HL-60/S4 (cell line): ENCODE data around the gene CDHR1.

Experiments
- in situ Hi-C: fragments of 300-500 bp; cut with MboI; formaldehyde crosslinking; loops from 2 replicates; pipeline ENCODE4 v1.14.3; 2022; ENCODE audit warnings: low sequenced_read_pairs

CDHR1 gene

GRCh38 chr10:84257343-84258020 is 63.1 kb downstream of the CDHR1 start:
- in situ Hi-C loops = no loop called here

- in situ Hi-C loops = no loop called here
Observed at GRCh38 chr10:84258034-84258695, 63.8 kb downstream of the CDHR1 start.

GRCh38 chr10:84261236-84261915 is 67.0 kb downstream of the CDHR1 start:
- in situ Hi-C loops = loop anchor here (10.0 kb wide), 1 partner anchor 273 kb away; no protein-coding TSS in a partner anchor

GRCh38 chr10:84262190-84262956 is 68.0 kb downstream of the CDHR1 start:
- in situ Hi-C loops = loop anchor here (10.0 kb wide), 1 partner anchor 272 kb away; no protein-coding TSS in a partner anchor

GRCh38 chr10:84263716-84264115 is 69.4 kb downstream of the CDHR1 start:
- in situ Hi-C loops = loop anchor here (10.0 kb wide), 1 partner anchor 271 kb away; no protein-coding TSS in a partner anchor

- in situ Hi-C loops = loop anchor here (10.0 kb wide), 1 partner anchor 270 kb away; no protein-coding TSS in a partner anchor
Observed at GRCh38 chr10:84264611-84265141, 70.3 kb downstream of the CDHR1 start.

- in situ Hi-C loops = loop anchor here (10.0 kb wide), 1 partner anchor 269 kb away; no protein-coding TSS in a partner anchor
Observed at GRCh38 chr10:84265418-84265817, 71.1 kb downstream of the CDHR1 start.

GRCh38 chr10:84267503-84268126 is 73.3 kb downstream of the CDHR1 start:
- in situ Hi-C loops = loop anchor here (10.0 kb wide), 1 partner anchor 267 kb away; no protein-coding TSS in a partner anchor

- in situ Hi-C loops = loop anchor here (10.0 kb wide), 1 partner anchor 266 kb away; no protein-coding TSS in a partner anchor
Observed at GRCh38 chr10:84269162-84269561, 74.8 kb downstream of the CDHR1 start.
